Stimulated activated CD4-positive, alpha-beta T cell treated with anti-CD3 and anti-CD28 coated beads, Interleukin-1b, Interleukin-23, amount 100 ng/mL, for 24 hours (primary cell): Measurements from ENCODE around the gene SLC37A1.

ENCODE experiments used
- DNase-seq, 4 experiments: peaks; one replicate each; pipeline ENCODE4 v3.0.0-alpha.2; 2020; ENCODE audit warnings: low read depth in 4 of 4, low spot score in 1 of 4

Gene SLC37A1

DNA sequence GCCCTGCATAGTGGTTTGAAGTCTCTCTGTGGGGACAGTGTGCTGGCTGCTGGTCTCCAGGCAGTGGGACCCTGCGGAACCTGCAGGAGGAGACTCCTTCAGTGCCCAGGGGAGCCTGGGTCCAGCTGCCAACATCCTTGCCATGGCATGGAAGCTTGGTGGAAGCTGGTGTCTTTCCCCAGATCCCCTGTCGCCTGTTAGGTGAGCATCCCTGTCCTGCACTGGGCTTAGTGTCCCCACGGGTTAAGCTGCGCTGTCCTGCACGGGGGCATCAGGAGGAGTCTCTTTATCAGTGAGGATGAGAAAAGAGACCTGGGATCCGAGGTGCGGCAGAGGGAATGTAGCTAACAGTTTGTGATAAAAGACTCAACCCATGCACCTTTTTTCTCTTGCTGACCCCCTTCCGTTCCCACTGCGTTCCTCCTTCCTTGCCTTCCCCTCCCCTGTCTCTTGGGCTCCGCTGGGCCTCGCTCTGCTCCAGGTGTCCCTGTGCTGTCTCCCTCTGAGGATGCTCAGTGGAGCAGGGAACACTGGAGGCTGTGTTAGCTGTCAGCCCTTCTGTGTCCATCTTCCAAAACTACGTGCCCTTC is 59.3 kb downstream of the SLC37A1 start:
- no peak for DNase-seq

DNA sequence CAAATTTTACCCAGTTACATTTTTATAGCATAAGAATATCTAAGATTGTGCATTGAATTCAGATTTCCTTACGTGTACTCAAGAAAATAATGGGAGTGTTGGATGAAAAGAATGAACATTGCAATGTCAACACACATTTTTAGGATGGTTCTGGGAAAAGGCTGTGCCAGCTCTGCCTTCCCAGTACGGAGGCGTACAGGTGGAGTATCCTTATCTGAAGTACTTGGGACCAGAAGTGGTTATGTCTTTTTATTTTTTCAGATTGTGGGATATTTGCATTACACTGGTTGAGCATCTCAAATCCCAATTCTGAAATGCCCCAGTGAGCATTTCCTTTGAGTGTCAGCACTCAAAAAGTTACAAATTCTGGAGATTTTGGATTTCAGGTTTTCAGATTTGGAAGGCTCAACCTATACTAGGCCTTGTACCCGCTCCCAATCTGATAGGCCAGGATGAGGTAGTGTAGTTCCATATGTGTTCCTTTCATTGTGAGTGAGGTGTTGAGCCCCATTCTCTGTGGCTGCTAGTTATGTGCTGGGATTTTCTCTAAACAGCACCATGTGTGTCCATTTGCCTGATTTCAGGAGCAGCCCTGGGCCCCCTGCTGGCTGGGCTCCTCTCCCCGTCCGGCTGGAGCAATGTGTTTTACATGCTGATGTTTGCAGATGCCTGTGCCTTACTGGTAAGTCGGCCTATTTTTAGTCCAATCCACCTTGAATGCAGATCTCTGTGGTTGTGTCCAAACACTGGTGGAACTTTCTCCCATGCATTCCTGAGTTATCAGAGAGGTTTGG is 60.8 kb downstream of the SLC37A1 start:
- no peak for DNase-seq

DNA sequence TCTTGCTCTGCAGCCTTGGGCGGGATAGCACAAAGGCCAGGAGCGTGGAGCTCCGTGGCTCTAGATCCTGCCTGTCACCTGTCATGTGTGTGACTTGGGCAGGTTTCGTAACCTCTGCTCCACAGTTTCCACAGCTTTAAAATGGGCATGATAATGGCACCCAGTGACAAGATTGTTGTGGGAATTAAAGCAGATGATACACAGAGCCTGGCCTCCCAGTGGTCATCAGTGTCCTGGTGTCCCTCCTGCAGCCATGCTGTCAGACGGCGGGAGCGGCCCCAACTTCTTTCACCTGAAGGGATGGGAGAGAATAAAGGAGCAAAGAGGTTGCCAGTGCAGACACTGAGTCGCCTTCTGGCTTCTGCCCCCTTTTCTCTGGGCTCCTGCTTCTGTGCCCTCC is 61.5 kb downstream of the SLC37A1 start:
- DNase-seq: no peak

DNA sequence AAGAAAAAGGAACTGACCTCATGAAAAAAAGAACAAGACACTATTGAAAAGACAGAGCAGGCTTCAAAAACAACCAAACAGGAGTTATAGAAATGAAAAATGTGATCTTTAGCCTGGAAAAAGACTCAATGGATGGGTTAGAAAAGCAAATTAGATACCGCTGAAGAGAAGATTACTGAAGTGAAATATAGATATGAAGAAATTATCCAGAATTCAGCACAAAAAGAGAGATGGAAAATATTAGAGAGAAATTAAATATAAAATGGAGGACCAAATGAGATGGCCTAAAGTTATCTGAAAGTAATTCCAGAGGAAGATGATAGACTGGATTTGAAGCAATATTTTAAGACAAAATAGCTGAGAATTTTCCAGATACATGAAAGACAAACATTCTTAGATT is 63.0 kb downstream of the SLC37A1 start:
- DNase-seq: no peak

DNA sequence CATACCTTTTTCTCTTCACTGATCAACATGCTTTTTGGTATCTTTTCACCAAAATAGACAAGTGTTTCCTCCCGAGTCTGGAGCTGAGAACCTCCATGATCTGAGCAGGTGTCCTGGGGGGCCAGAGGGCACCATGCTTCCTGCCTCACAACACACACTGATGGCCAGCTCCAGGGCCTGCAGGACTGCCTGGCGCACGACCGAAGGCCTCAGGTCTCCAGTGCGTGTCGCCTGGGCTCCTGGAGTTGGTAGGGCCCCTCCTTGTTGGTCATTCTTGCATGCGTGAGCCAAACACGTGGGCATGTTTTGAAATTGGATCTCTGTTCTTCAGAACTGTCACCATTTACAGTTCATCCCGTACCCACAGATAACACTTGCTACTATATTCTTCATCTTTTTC is 64.4 kb downstream of the SLC37A1 start:
- DNase-seq: no peak

DNA sequence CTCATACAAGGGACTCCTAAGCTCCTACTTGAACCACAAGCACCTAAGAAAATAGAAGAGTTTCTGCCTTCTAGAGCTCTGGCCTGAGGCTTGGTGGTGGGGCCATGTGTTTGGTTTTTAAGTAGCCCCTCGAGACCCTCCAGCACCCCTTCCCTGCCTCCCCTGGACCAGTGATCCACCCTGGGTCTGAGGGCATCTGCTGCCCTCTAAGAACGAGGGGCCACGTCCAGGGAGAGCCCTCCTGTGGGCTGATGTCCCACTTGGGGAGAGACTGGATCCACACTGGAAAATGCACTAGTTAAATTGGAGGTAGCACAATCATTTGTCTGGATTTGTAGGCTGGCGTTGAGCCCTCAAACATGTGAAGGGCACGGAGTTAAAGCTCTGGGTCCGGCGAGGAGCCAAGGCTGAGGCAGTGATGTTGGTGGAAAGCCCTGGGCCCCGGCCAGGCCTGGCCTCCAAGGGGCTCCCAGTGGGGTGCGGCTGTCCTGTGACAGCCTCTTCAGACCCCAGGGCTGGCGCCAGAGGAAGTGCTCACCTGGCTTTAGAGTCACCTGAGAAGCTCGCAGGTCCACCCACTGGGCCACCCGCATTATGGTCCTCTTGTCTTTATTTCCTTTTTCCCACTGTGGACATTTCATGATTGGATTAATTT is 65.2 kb downstream of the SLC37A1 start:
- no peak for DNase-seq

DNA sequence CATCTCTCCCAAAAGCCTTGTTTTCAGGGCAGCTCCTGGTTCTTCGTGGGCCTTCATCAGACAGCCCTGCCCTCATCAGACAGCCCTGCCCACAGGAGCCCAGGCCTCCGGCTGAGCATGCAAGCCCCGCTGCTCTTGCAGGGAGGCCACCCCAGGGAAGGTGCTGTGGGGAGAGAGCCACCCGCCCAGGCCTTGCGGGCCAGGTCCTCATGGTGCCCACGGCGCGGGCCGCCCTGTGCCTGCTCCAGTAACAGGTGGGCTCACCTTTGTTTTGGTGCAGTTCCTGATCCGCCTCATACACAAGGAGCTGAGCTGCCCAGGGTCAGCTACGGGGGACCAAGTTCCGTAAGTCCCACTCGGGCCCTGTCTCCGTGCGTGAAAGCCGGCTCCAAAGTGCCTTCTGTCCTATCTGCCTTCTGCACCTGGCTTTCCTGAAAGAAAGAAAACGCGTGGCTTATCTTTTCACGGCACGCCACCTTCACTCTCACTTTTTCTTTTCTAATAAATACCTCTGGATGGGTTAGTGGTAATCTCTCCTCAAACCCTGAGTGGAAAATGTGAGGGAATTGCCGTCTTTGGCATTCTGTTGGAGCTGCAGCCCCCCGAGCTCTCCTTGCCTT is 65.9 kb downstream of the SLC37A1 start:
- no peak for DNase-seq

DNA sequence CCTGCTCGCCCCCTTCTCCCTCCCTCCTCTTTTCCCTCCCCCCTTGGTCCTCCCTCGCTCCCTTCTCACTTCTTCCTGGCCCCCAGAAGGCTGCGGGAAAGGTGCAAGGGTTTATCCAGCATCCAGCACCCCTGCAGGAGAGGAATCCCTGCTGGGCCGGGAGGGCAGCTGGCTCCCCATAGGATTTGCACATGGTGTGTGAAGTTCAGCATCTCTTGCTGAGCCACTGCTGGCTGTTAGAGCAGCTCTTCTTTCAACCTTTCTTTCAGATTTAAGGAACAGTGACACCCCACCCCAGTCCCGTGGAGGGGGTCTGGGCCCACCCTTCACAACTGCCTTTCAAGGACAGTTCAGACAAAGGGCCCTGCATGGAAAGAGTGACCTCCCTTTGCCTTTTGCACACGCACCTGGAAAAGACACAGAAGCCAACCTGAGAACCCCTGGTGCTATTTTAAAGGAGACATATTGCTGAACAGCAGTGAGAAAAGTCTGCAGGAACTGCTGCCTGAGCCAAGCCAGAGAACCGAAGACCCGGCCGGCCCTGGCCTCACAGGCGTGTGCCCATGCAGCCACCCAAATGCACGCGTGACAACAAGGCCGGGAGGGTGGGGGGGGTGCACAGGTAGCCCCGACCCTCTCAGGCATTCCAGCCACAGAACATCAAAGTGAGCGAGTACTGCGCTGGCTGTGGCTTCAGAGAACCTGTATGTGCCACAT is 66.6 kb downstream of the SLC37A1 start:
- no peak for DNase-seq

DNA sequence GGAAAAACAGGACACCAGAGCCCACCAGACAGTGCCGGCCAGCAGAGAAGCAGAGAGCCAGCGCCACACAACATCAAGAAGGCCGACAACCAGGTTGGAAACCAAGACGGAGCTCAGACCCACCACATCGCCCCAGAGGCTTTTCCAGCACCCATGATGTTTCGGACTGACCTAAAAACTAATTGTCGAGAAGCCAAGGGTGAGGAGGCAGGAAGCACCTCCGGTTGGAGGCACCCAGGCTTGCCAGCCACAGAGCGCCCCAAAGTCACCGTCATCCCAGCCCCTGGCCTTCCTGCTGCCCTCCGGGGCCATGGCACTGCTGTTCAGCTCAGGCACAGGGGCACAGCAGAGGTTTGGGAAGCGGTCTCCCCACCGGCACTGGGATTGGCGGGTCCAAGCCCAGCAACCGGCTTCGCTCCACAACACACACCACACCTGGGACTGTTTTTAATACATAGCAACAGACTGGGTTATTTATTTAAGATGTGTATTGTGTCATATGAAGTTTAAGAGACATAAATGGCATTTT is 67.2 kb downstream of the SLC37A1 start:
- DNase-seq: no peak

DNA sequence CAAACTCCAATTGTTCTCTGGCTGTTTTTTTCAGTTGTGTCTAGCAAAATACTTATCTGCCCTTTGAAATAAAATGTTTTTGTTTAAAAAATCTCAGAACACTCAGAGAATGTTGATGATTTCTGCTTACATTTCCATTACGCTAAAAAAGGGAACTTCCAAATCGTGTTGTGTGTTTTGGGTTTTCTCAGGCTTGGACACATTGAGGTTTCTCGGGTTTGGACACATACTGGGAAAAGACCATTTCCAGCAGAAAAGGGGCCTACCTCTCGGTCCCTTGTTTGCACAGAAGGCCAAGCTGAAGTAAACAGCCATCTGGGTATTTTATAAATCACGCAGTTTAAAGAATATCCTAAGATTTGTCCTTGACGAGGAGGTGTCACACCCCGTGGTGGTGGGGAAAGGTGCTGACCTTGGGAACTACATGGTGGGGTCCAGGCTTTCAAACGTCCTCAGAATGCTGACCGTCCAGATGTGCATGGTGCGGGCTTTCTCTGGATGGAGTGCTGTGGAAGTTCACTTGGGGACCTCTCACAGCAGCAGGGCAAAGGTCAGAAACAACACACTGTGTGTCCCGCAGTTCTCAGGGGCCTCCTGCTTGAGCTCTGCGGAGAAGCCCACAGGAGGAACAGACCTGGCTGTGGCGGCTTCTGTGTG is 67.8 kb downstream of the SLC37A1 start:
- DNase-seq: no peak

DNA sequence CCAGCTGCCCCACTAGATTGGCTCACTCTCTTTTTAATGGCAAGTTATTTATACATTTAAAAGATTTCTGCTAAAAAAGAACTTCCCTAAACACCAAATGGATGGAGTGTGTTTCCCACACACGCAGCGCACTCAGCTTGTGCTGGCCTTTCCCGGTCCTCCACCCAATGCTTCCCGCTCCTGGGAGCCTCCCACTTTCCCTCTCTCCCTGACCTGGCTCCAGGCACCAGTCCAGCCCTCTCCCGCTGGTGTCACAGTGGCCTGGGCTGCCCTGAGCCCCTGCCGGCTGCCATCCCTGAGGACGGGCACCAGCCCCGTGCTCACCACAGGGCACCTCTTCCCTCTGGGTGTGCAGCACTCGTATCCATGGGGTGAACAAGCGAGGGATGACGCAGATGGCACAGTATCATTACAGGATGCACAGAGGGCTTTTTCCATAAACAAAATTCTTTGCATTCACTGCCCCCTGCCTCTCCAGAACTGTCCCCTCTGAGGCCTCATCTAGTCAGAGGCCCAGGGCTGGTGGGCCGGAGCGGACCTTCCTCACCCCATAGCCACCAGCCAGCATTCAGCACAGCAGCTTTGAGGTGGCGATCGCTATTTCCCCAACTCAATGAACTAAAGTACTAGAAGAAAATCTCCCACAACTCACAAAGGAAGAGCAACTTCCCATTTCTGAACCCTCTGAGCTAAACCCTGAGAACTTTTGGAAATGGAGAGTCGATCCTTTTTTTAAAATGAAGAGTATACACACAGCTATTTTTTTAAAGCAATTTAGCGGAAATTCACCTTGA is 68.5 kb downstream of the SLC37A1 start:
- DNase-seq: no peak

DNA sequence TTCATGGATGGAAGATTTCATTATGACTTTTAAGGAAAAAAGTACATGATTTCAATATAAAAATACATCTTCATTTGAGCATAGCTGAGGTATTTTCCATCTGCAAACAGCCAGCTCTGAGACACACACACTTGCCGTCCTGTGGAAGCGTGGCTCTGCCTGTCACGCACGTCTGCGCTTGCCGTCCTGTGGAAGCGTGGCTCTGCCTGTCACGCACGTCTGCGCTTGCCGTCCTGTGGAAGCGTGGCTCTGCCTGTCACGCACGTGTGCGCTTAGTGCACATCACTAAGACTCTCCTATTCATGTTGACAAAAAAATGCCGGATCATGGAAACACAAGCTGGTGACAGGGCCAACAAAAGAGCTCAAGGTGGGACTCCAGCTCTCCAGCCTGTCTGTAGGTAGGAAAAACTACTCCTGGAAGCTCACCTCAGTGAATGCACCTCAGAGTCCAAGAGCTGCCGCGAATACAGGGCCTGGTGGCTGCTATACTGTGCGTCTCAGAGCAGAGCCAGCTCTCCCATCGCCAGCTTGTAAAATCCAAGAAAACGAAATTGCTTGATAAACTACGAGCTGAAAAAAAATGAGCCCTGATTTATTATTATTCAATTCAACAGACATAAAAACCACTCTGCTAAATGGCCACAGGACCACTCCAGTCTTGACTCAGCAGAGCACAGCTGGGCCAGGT is 69.3 kb downstream of the SLC37A1 start:
- no peak for DNase-seq

DNA sequence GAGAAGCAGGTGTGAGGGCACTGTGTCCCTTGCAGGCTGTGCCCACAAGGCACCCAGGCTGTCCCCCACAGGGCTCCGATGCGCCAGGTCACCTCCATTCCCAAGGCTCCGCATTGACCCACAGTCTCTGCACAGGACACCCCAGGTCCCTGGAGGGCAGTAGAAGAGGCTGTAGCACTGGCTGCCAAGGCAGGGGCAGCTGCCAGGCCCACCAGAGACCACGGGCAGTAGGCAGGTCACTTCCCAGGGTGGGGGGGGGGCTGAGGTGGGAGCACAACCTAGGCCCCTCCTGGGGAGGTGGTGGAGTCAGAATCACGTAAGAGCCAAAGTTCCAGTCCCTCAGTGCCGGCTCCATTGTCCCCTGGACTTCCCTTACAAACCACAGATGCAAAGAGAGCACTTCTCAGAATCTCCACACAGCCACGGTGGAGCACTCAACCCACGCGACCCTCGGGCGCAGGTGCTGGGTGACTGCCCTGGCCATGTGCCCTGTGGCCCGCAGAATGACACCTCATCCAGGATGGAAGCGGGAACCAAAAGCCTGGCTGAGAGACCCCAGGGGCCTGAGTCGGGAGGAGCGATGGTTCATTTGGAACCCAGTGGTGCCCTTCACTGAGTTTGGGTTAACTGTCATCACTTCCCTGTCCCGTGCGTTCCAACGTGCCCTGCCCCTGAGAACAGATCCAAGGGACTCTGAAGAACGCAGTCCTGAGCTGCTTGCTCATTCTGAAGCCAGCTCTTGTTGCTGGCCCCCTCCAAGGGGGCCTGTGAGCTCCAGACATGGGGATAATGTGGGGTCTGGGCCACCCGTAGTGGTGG is 70.0 kb downstream of the SLC37A1 start:
- no peak for DNase-seq

DNA sequence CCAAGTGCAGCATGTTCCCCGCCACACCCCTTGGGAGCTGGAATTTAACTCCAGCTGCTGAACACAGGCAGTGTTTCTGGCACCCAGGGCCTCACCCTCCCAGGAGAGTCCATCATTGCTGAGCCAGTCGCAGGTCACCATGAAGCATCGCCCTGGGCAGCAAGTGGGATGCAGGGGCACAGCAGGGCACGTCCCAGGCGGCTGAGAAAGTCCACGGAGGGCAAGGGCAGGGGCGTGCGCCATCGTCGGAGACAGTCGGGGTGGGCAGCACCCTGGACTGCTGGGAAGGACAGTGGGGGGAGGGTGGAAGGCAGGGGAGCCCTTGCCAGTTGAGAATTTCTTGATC is 70.6 kb downstream of the SLC37A1 start:
- DNase-seq: no peak

DNA sequence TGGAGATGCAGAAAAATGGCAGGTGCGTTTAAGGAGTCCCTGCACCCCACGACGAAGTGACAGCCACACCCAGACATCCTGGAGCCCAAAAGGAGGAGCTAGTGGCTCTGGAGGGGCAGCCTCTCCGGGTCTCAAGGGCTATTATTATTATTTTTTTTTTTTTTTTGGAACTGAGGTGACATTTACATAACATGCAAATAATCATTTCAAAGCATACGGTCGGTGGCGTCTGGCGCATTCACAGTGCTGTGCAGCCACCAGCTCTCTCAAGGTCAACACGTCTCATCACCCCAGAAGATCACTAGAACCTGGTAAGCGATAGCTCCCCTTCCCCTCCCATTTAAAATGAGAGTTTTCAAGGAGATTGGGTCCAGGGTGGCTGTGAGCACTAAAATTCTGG is 72.2 kb downstream of the SLC37A1 start:
- no peak for DNase-seq

DNA sequence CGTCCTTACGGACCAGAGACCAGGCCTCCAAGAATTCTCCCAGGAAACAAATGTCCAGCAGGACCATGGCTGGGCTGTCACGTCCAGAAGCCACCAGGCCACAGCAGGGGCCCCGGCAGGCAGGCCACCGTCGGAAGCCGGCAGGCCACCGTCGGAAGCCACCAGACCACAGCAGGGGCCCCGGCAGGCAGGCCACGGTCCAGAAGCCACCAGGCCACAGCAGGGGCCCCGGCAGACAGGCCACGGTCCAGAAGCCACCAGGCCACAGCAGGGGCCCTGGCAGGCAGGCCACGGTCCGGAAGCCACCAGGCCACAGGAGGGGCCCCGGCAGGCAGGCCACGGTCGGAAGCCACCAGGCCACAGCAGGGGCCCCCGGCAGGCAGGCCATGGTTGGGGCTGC is 72.8 kb downstream of the SLC37A1 start:
- no peak for DNase-seq

DNA sequence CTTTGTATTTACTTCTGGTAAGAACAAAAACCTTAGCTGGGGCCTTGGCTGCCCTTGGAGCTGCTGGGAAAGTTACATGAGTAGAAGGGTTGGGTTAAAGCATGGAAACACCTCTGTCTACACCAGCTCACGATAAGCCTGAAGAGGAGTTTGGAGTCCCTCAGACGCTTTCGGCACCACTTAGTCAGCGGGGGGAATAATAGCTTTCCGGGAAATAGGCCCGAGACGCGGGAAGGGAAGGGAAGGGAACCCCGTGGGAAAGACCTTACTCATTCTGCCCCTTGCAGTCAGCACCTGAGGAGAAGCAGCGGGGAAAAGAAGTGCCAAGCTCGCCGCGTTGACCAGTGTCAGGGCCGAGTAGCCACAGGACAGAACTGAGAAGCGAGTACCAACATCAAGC is 73.4 kb downstream of the SLC37A1 start:
- no peak for DNase-seq

DNA sequence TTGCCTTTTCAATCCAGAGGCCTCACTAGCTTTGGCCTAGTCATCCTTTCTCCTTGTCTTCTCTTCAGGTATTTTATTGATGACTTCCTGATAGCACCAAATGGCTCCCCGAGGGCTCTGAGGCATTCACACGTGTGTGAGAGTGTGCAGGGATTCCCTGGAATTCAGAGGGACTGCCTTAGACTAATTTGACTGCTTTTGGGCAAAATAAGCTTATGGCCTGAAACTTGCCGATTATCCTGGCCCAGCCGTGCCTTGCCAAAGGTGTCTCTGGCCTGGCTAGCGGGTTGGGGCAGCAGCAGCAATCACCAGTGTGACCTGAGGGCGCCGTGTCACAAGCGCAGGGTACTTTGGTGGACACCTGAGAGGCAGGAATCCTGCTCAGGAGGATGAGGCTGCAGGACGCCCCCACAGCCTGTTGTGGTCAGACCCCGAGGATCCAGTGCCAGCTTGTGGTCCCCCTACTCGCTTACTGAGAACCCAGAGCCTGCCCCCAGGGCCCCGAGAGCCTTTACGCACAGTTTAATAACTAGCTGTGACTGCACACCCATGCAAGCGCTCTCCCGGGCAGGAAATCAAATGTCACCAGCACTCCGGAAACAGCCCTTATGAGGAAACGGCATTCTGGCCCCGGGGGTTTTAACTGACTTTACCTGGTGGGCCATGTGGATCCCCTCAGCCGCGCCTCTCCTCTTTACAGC is 76.9 kb downstream of the SLC37A1 start:
- DNase-seq: no peak
